GM19438 (cell line): ENCODE results near the gene NMUR1.
"Not testable (repeated sequence)": the region's sequence is repeated elsewhere in the genome, so short reads cannot be mapped to it uniquely, and the experiment has no call there.

ENCODE experiments used
- ATAC-seq: cut with Tn5 transposase; IDR thresholded peaks from one replicate; pipeline ENCODE4 v1.9.1; 2021; ENCODE audit warnings: low read depth; ENCODE audit not compliant: unreplicated experiment

The NMUR1 gene

DNA sequence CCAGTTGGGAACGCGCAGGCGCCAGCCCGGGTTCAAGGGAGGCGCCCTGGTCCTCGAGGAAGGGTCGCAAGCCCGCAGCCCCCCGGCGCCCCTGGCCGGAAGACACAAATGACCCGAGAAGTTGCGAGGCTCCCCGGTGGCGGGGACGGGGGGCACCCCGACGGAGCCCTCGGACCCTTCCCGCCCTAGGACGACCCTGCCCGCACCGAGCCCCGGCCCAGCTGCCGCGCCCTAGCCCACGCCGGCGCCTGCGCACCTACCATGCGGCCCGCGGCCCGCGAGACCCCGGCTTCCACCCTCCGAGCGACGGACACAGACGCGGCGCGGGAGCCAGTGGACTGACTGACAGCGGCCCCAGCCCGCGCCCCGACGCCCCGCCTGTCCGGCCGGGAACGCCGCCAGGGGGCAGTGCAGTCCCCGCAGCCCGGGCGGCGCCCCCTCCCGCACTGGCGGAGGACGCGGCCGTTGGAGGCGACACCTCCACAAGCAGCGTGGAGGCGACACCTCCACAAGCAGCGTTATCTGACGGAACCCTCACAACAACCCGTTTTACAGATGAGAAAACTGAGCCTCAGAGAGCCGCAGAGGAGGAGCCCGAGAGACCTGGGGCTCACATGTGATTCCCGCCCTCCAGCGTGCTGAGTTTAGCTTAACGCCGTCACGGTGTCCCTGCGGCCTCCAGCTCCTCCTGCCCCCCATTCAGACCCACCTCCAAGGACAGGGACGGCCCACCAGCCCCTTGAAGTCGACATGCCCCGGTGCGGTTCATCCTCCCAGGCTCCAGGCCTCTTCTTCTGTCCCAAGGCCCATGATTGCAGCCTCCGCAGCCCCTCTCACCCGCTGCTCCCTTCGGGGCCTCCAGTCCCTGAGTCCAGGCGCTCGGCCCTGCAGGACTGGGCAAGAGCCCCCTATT lies at the start of gene NMUR1:
TSS of gene NMUR1 (minus strand) at position 347 of the 913 bp plus-strand sequence. CDS start at position 263, 84 bp downstream.
- no peak for ATAC-seq

GRCh38 chr2:231579560-231579959 lies 49.3 kb upstream of the NMUR1 start:
- ATAC-seq: no peak

DNA sequence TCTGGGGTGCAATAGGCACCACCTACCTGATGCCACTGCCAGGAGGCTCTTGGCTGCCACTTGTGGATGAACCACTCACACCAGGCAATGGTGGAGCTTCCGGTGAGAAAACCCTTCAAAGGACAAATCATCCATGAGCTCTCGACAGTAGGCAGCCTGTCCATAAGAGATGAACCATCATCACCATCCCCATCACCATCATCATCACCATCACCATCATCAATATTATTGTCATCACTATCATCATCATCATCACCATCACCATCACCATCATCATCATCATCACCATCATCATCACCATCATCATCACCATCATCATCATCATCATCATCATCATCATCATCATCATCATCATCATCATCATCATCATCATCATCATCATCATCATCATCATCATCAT lies 48.4 kb upstream of the NMUR1 start:
- ATAC-seq: not testable (repeated sequence)

DNA sequence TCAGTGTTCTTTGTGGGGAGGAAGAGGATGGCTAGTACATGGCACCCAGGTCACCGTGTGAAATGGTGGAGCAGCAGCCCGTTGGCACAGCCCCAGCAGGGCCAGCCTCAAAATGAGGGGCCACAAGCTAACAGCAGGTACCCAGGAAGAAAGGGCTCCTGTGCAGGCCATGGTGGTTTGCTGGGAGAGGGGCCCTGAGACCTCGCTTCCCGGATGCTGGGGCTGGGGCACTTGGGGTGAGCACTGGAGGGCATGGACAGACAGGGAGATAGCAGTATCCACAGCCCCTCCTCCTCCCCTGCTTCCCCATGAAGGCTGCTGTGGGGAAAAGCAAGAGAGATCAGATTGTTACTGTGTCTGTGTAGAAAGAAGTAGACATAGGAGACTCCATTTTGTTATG lies 46.2 kb upstream of the NMUR1 start:
- ATAC-seq: no peak

- no peak for ATAC-seq
Measured at GRCh38 chr2:231575612-231576256, 45.5 kb upstream of the NMUR1 start.

DNA sequence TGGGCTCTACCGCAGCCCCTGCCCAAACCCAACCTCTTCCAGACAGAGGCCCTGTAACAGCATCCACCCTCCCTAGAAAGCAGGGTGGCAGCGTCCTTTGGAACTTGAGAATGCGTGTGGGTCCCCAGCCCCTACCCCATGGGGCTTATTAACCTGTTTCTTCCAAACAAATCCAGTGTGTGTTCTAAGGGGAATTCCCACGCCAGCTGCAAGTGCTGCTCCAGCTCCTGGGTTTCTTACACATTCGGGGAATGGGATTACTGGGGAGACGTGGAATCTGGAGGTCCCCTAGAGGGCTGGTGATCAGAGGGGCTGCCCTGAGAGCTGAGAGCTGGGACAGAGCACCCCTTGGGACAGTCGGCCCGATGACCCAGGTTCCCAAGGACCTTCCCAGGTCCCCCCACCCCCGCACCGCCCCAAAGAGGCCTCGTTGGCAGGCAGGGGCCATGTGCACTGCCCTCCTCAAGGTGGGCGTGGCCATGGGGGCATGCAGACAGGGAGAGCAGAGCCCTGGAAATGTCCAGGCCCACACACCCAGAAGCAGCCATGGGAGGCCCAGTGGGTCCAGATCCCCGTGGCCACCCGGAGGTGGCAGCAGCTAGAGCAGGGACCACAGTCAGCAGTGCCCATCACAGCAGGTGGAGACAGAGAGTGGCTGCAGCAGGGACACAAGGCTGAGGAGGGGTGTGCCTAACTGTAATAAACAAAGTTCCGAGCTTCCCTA lies 43.6 kb upstream of the NMUR1 start:
- ATAC-seq: no peak

- no peak for ATAC-seq
Measured at GRCh38 chr2:231573096-231573495, 42.9 kb upstream of the NMUR1 start.

- ATAC-seq: no peak
Measured at GRCh38 chr2:231571661-231572191, 41.5 kb upstream of the NMUR1 start.

GRCh38 chr2:231570915-231571314 lies 40.7 kb upstream of the NMUR1 start:
- ATAC-seq: not testable (repeated sequence)

DNA sequence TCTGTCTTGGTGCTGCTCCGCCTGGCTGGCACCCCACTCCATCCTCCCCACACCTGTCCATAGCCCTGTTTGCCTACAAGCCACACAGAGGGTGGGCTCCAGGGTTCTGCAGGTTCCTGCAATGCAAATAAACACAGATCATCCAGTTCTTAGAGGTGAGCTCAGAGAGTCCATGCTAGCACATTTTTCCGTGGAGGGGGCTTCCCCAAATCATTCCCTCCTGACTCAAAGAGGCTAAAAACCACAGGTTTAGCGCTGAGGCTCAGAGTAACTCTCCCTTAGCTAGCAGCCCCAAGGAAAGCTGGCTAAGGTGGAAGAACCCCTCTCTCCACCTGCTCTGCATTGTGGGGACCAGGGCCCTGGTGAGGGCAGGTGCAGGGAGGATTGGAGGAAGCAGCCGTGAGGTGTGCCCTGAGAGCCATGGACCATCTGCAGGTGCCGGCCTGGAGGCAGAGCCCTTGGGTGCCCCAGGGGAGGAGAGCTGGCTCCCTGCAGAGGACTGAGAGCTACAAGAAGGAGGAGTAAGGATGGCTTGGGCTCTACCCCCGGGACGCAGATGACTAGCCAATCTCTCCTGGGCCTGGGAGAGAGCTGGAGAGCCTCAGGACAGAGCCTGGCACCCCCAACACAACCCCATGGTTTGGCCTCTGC lies 38.7 kb upstream of the NMUR1 start:
- no peak for ATAC-seq

DNA sequence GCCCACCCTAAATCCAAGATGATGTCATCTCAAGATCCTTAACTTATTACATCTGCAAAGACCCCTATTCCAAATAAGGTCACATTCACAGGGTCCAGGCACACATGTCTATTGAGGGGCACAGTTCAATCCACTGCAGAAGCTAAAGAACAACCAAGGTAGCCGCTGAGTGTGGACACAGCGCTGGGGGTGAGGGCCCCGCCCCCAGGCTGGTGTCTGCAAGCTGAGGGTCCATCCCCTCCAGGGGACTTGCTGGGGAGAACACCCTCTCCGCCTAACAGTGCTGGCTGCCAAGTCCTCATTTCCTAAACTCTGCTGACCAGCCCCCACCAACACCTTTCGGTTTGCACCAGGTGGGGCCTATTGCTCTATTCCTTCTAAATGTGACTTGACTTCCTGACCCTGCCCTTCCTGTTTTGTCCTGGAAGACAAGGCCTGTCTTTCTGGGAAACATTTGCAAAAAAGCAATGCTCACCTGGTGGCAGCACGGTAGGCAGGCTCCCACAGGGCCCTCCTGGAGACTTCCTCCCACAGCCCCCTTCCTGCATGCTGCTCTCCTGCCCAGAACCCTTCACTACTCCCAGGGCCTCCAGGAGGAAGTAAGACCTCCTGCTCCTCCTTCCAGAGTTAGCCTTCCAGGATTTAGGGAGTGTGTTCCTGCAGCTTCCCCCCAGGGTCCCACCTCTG lies 38.0 kb upstream of the NMUR1 start:
- ATAC-seq: no peak

- no peak for ATAC-seq
Measured at GRCh38 chr2:231567159-231567558, 36.9 kb upstream of the NMUR1 start.

- ATAC-seq: no peak
Measured at GRCh38 chr2:231565887-231566594, 35.8 kb upstream of the NMUR1 start.

- ATAC-seq: no peak
Measured at GRCh38 chr2:231563378-231563961, 33.2 kb upstream of the NMUR1 start.

GRCh38 chr2:231557571-231558217 lies 27.4 kb upstream of the NMUR1 start:
- ATAC-seq: peak; percentile 77

- no peak for ATAC-seq
Measured at GRCh38 chr2:231556981-231557380, 26.7 kb upstream of the NMUR1 start.

GRCh38 chr2:231556496-231556895 lies 26.3 kb upstream of the NMUR1 start:
- not testable (repeated sequence) for ATAC-seq
